Caco-2 (cell line): ENCODE data around the gene TNS1. TPM values are rescaled to one million over a fixed set of nuclear protein-coding genes. Genes with fewer than 3 reads are reported as not detected.

Experiments used
- BruUV-seq: library from RNA; stranded (reverse); fragments of 400-500 nt; replicated peaks from 2 replicates; lab custom pipeline; 2021; lab: Mats Ljungman, UMichigan
- CTCF ChIA-PET: fragments of 300-600 bp; sonication (Branson Sonifier 250); formaldehyde crosslinking; loops from one replicate; lab custom pipeline; 2022; ENCODE audit warnings: antibody characterized with exemption; lab: Charles Lee
- POLR2A ChIA-PET: fragments of 300-600 bp; sonication (Branson Sonifier 250); formaldehyde crosslinking; loops from one replicate; lab custom pipeline; 2022; ENCODE audit warnings: antibody characterized with exemption; lab: Charles Lee
- DNase-seq, 2 experiments: peaks; one replicate each; pipeline versions ENCODE4 v3.0.0 to v3.0.0-alpha.2; 2020 to 2022
- H3K27me3 ChIP-seq: replicated peaks from 2 replicates; pipeline ENCODE4 v1.6.0; 2011; ENCODE audit warnings: low read length; ENCODE audit not compliant: control insufficient read depth, insufficient read depth
- H3K36me3 ChIP-seq: 2 replicates; pipeline ENCODE4 v1.5.1; 2011; ENCODE audit warnings: low read length; ENCODE audit not compliant: control insufficient read depth, insufficient read depth
- H3K4me1 ChIP-seq: fragments of 250-450 bp; sonication (Bioruptor Pico); 2 replicates; pipeline ENCODE4 v1.5.1; 2020; ENCODE audit warnings: mild to moderate bottlenecking
- H3K4me3 ChIP-seq: 2 replicates; pipeline ENCODE4 v1.5.1; 2011; ENCODE audit warnings: low read depth, mild to moderate bottlenecking, control low read depth, low read length
- H3K9me3 ChIP-seq: fragments of 250-450 bp; sonication (Bioruptor Pico); 2 replicates; pipeline ENCODE4 v1.5.1; 2020; ENCODE audit warnings: mild to moderate bottlenecking, moderate library complexity
- H3K27ac Mint-ChIP-seq: one replicate; pipeline ENCODE4 v1.8.0; 2022; ENCODE audit warnings: mixed read lengths; ENCODE audit not compliant: unreplicated experiment
- H3K27me3 Mint-ChIP-seq: one replicate; pipeline ENCODE4 v1.8.0; 2022; ENCODE audit warnings: mixed read lengths; ENCODE audit not compliant: insufficient read depth, unreplicated experiment
- H3K36me3 Mint-ChIP-seq: one replicate; pipeline ENCODE4 v1.8.0; 2022; ENCODE audit warnings: mild to moderate bottlenecking, mixed read lengths; ENCODE audit not compliant: insufficient read depth, unreplicated experiment
- H3K4me1 Mint-ChIP-seq: one replicate; pipeline ENCODE4 v1.8.0; 2022; ENCODE audit warnings: low read depth, mixed read lengths; ENCODE audit not compliant: unreplicated experiment
- H3K4me3 Mint-ChIP-seq: one replicate; pipeline ENCODE4 v1.8.0; 2022; ENCODE audit warnings: mild to moderate bottlenecking, moderate library complexity, mixed read lengths; ENCODE audit not compliant: unreplicated experiment
- H3K9me3 Mint-ChIP-seq: one replicate; pipeline ENCODE4 v1.8.0; 2022; ENCODE audit warnings: mixed read lengths; ENCODE audit not compliant: unreplicated experiment
- intact Hi-C: fragments of 100-400 bp; cut with micrococcal nuclease; formaldehyde crosslinking; loops from one replicate; pipeline ENCODE4 v1.10.0; 2022; ENCODE audit not compliant: unreplicated experiment
- total RNA-seq: library from RNA; stranded (reverse); gene quantifications from 2 replicates; pipeline ENCODE4 v1.2.3, GENCODE V29; 2022
- TF ChIP-seq, protein P1 (sequence below), 2 experiments: fragments of 200-600 bp in 1 of 2; IDR thresholded peaks; 1 replicate in 1 of 2; 2 replicates in 1 of 2; pipeline versions ENCODE4 v1.5.1 to v1.8.0; 2011 to 2022; ENCODE audit warnings: antibody characterized with exemption in 1 of 2, control low read depth in 1 of 2, inconsistent platforms in 1 of 2, low read depth in 1 of 2, low read length in 1 of 2, mild to moderate bottlenecking in 1 of 2, moderate library complexity in 1 of 2; ENCODE audit not compliant: insufficient read depth in 1 of 2, severe bottlenecking in 1 of 2, unreplicated experiment in 1 of 2

Gene TNS1
- total RNA-seq, 1 experiment from 2014 or later: 16.1 TPM

DNA sequence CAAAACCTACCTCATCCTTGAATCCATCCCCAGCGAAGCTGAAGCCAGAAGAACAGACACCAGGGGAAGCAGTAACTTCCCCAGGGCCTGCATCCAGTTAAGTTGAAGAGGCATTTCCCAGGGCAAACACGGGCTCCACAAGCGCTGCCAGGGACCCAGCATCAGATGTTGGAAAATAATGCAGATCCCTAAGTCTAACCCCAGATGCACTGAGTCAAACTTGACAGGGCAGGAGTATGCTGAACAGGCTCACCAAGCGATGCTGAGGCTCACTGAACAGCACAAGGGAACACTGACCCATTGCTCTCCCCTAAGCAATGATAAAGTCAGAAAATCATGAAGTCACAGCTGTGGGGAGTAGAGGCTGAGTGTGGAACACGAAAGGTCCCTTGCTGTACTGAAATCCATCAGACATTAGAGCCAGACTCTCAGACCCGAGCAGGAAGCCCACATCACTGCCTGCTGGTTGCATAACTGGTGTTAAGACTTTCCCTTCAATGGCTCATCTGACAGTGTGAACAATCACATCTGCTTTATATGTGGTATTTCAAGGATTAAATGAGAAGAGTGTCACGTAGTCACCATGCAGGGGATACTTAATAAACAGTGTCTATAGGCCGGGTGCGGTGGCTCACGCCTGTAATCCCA lies 36.2 kb downstream of the TNS1 start:
- H3K27me3 ChIP-seq: no peaks in the 10 kb centered on the region
- Mint-ChIP-seq H3K36me3 (no peaks in the 10 kb centered on the region), H3K27me3 (peaks cover 5% of the 10 kb centered on the region), H3K4me3 (no peak overlapping the region), H3K4me1 (peaks cover 7% of the 10 kb centered on the region), H3K27ac (peak overlapping the region; percentile 4), H3K9me3 (no peaks in the 10 kb centered on the region)
- no peaks in the 10 kb centered on the region for H3K36me3 ChIP-seq
- POLR2A ChIA-PET: interaction anchor here (0.6 kb wide), 1 partner anchor 61 kb away, joined by 4 read pairs; no protein-coding TSS in a partner anchor
- CTCF ChIA-PET: no interaction called here
- no peaks in the 10 kb centered on the region; the same call in 1 of the 2 replicates for H3K9me3 ChIP-seq
- H3K4me3 ChIP-seq: no peak overlapping the region
- intact Hi-C loops: no loop called here
- TF ChIP-seq, protein P1, sequence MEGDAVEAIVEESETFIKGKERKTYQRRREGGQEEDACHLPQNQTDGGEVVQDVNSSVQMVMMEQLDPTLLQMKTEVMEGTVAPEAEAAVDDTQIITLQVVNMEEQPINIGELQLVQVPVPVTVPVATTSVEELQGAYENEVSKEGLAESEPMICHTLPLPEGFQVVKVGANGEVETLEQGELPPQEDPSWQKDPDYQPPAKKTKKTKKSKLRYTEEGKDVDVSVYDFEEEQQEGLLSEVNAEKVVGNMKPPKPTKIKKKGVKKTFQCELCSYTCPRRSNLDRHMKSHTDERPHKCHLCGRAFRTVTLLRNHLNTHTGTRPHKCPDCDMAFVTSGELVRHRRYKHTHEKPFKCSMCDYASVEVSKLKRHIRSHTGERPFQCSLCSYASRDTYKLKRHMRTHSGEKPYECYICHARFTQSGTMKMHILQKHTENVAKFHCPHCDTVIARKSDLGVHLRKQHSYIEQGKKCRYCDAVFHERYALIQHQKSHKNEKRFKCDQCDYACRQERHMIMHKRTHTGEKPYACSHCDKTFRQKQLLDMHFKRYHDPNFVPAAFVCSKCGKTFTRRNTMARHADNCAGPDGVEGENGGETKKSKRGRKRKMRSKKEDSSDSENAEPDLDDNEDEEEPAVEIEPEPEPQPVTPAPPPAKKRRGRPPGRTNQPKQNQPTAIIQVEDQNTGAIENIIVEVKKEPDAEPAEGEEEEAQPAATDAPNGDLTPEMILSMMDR (IDR thresholded peaks at IDR 0.05; ENCODE audit: insufficient read depth in 1 of 2, low read depth in 1 of 2, low read length in 1 of 2, severe bottlenecking in 1 of 2, unreplicated experiment in 1 of 2): no peak
- peaks cover 10% of the 10 kb centered on the region for H3K4me1 ChIP-seq
- DNase-seq: no peak
- no TSS peak for BruUV-seq

DNA sequence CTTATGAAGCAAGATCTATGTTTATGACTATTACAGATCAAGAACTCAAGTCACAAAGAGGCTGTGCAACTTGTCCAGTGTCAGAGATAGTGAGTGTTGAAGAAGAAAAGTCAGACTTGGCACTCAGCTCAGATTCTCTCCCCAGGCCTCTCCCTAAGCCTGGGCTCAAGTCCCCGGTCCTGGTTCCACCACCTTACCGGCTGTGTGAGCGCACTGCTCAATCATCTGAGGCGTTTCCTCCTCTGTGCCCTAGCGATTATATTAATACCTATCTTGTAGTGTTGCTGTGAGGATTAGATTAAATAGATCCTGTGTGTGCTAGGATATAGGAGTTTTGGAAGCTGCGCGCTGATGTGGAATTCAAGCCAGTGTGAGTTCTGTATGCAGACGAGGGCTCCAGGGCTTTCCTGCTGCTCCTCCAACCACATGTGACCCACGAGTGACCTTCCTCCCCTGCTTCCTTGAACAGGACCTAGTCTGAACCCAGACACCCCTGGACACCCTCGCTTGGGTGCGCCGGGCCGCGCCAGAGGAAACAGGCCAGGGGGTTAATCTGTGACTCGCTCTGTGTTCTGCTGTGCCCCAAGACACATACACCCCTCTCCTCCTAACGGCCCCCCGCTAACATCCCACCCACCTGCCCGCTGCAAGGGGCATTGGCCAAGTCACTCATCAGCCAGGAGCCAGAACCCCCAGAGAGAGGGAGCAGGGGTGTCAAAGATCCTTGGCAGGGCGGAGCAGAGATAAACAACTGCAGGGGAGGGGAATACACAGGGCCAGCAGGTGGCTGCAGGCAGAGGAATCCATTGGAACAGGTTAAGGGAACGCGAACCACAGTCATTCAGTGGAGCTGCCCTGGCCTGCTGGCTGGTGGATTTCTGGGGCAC lies 38.3 kb downstream of the TNS1 start:
- TF ChIP-seq, protein P1 (IDR thresholded peaks at IDR 0.05; ENCODE audit: insufficient read depth in 1 of 2, low read depth in 1 of 2, low read length in 1 of 2, severe bottlenecking in 1 of 2, unreplicated experiment in 1 of 2): peak in 1 of 2 experiments; percentile 17
- no peaks in the 10 kb centered on the region for H3K36me3 ChIP-seq
- Mint-ChIP-seq H3K27me3 (no peaks in the 10 kb centered on the region), H3K4me3 (no peak overlapping the region), H3K36me3 (no peaks in the 10 kb centered on the region), H3K27ac (no peak overlapping the region), H3K9me3 (no peaks in the 10 kb centered on the region), H3K4me1 (peaks cover 7% of the 10 kb centered on the region)
- peaks cover 10% of the 10 kb centered on the region for H3K4me1 ChIP-seq
- H3K4me3 ChIP-seq: no peak overlapping the region
- H3K9me3 ChIP-seq: no peaks in the 10 kb centered on the region; the same call in 1 of the 2 replicates
- intact Hi-C loops: loop anchor here (2.0 kb wide), 1 partner anchor 14 kb away; no protein-coding TSS in a partner anchor
- CTCF ChIA-PET: no interaction called here
- no peaks in the 10 kb centered on the region for H3K27me3 ChIP-seq
- POLR2A ChIA-PET: no interaction called here
- peak in 1 of 2 experiments; percentile 36 for DNase-seq
- BruUV-seq: no TSS peak

DNA sequence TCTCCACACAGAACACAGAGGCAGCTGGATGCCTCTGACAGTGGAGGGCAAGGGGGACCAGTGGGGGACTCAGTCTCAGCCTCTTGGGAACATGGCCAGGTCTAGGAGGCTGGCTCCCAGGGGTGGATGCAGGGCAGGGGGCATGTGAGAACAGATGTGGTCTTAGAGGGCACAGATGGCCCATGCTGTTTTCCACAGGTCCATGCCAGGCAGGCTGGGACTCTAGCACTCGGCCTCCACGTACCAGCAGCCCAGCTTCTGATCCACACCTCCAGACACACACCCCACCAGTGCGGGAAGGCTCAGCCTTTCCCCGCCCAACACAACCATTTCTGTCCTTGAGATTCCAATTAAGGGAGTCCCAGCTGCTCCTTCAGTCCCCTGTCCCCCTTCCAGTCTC lies 42.4 kb downstream of the TNS1 start:
- Histone ChIP-seq H3K4me1 (0 out of 2 replicates have a peak, but pooled peaks cover 5% of the 10 kb centered on the region), H3K9me3 (no peaks in the 10 kb centered on the region; the same call in 1 of the 2 replicates), H3K36me3 (no peaks in the 10 kb centered on the region), H3K4me3 (no peak overlapping the region), H3K27me3 (no peaks in the 10 kb centered on the region)
- Mint-ChIP-seq H3K9me3 (no peaks in the 10 kb centered on the region), H3K27me3 (no peaks in the 10 kb centered on the region), H3K27ac (no peak overlapping the region), H3K4me3 (no peak overlapping the region), H3K4me1 (no peaks in the 10 kb centered on the region), H3K36me3 (no peaks in the 10 kb centered on the region)
- TF ChIP-seq, protein P1 (IDR thresholded peaks at IDR 0.05; ENCODE audit: insufficient read depth in 1 of 2, low read depth in 1 of 2, low read length in 1 of 2, severe bottlenecking in 1 of 2, unreplicated experiment in 1 of 2): no peak
- BruUV-seq: no TSS peak
- ChIA-PET POLR2A (no interaction called here), CTCF (no interaction called here)
- peak in 1 of 2 experiments; percentile 20 for DNase-seq
- intact Hi-C loops: no loop called here
